HEK293 (cell line): ENCODE data around the gene CSNK1E.

Experiments
- CTCF ChIA-PET: fragments of 350-600 bp; formaldehyde crosslinking; extraction: SDS; loops from one replicate; lab custom pipeline; 2021; ENCODE audit warnings: antibody characterized with exemption; lab: Yijun Ruan, JAX
- POLR2A ChIA-PET: fragments of 300-600 bp; formaldehyde crosslinking; extraction: SDS; loops from one replicate; lab custom pipeline; 2020; ENCODE audit warnings: antibody characterized with exemption, inconsistent platforms; lab: Yijun Ruan, JAX
- H3K27ac ChIP-seq: fragments of 200-500 bp; sonication (Bioruptor generic); 2 replicates; pipeline ENCODE4 v1.5.1; 2014; ENCODE audit warnings: low read depth, low read length, control low read depth, inconsistent platforms; ENCODE audit errors: extremely low read depth
- H3K36me3 ChIP-seq, 2 experiments: fragments of 200-500 bp in 1 of 2; sonication (Bioruptor generic) in 1 of 2; 1 replicate in 1 of 2; 2 replicates in 1 of 2; pipeline ENCODE4 v1.5.1; 2014 to 2017; ENCODE audit warnings: inconsistent platforms in 2 of 2, low read length in 2 of 2; ENCODE audit not compliant: control insufficient read depth in 2 of 2, insufficient read depth in 1 of 2
- H3K4me1 ChIP-seq: fragments of 200-500 bp; sonication (Bioruptor generic); 2 replicates; pipeline ENCODE4 v1.5.1; 2014; ENCODE audit warnings: mild to moderate bottlenecking, low read length, inconsistent platforms; ENCODE audit not compliant: control insufficient read depth, insufficient read depth
- H3K4me3 ChIP-seq: 2 replicates; pipeline ENCODE4 v1.5.1; 2011; ENCODE audit warnings: low read depth, mild to moderate bottlenecking, control low read depth, low read length, moderate library complexity
- H3K9me3 ChIP-seq: fragments of 200-500 bp; sonication (Bioruptor generic); 2 replicates; pipeline ENCODE4 v1.5.1; 2014; ENCODE audit warnings: low read depth, low read length, inconsistent platforms; ENCODE audit not compliant: control insufficient read depth, insufficient read depth
- BCL11A ChIP-seq: fragments of 450-650 bp; formaldehyde crosslinking; IDR thresholded peaks from 2 replicates; pipeline ENCODE4 v1.5.1; 2016; ENCODE audit warnings: low read depth, missing biosample characterization, missing genetic modification characterization
- GFI1B ChIP-seq: fragments of 450-650 bp; formaldehyde crosslinking; IDR thresholded peaks from 2 replicates; pipeline ENCODE4 v1.5.1; 2016; ENCODE audit warnings: missing biosample characterization, missing genetic modification characterization
- INSM2 ChIP-seq: fragments of 450-650 bp; formaldehyde crosslinking; IDR thresholded peaks from 2 replicates; pipeline ENCODE4 v1.5.1; 2016; ENCODE audit warnings: missing biosample characterization, missing genetic modification characterization
- KLF9 ChIP-seq: fragments of 450-650 bp; formaldehyde crosslinking; IDR thresholded peaks from 2 replicates; pipeline ENCODE4 v1.5.1; 2016; ENCODE audit warnings: missing biosample characterization, missing genetic modification characterization, low read depth
- REPIN1 ChIP-seq: fragments of 450-650 bp; formaldehyde crosslinking; IDR thresholded peaks from 2 replicates; pipeline ENCODE4 v1.5.1; 2017; ENCODE audit warnings: missing biosample characterization, missing genetic modification characterization, low read depth
- ZBTB1 ChIP-seq: fragments of 450-650 bp; formaldehyde crosslinking; IDR thresholded peaks from 2 replicates; pipeline ENCODE4 v1.5.1; 2016; ENCODE audit warnings: missing biosample characterization, missing genetic modification characterization
- ZBTB17 ChIP-seq: fragments of 450-650 bp; formaldehyde crosslinking; IDR thresholded peaks from 2 replicates; pipeline ENCODE4 v1.5.1; 2016; ENCODE audit warnings: missing biosample characterization, missing genetic modification characterization
- ZFP3 ChIP-seq: fragments of 450-650 bp; formaldehyde crosslinking; IDR thresholded peaks from 2 replicates; pipeline ENCODE4 v1.5.1; 2016; ENCODE audit warnings: low read depth, missing biosample characterization, missing genetic modification characterization
- ZIC2 ChIP-seq: fragments of 450-650 bp; formaldehyde crosslinking; IDR thresholded peaks from 2 replicates; pipeline ENCODE4 v1.5.1; 2016; ENCODE audit warnings: missing biosample characterization, missing genetic modification characterization
- ZNF114 ChIP-seq: fragments of 450-650 bp; formaldehyde crosslinking; IDR thresholded peaks from 2 replicates; pipeline ENCODE4 v1.5.0; 2017; ENCODE audit warnings: missing biosample characterization, missing genetic modification characterization
- ZNF16 ChIP-seq: fragments of 450-650 bp; formaldehyde crosslinking; IDR thresholded peaks from 2 replicates; pipeline ENCODE4 v1.5.1; 2016; ENCODE audit warnings: low read depth, missing biosample characterization, missing genetic modification characterization
- ZNF311 ChIP-seq: fragments of 450-650 bp; formaldehyde crosslinking; IDR thresholded peaks from 2 replicates; pipeline ENCODE4 v1.5.1; 2017; ENCODE audit warnings: missing biosample characterization, missing genetic modification characterization, borderline replicate concordance
- ZNF362 ChIP-seq: fragments of 450-650 bp; formaldehyde crosslinking; IDR thresholded peaks from 2 replicates; pipeline ENCODE4 v1.5.1; 2016; ENCODE audit warnings: missing biosample characterization, missing genetic modification characterization
- ZNF473 ChIP-seq: fragments of 450-650 bp; formaldehyde crosslinking; IDR thresholded peaks from 2 replicates; pipeline ENCODE4 v1.5.1; 2017; ENCODE audit warnings: missing biosample characterization, missing genetic modification characterization
- ZNF585B ChIP-seq: fragments of 450-650 bp; formaldehyde crosslinking; IDR thresholded peaks from 2 replicates; pipeline ENCODE4 v1.5.1; 2016; ENCODE audit warnings: missing biosample characterization, missing genetic modification characterization
- ZNF639 ChIP-seq: fragments of 450-650 bp; formaldehyde crosslinking; IDR thresholded peaks from 2 replicates; pipeline ENCODE4 v1.5.1; 2016; ENCODE audit warnings: missing biosample characterization, missing genetic modification characterization
- ZNF664 ChIP-seq: fragments of 450-650 bp; formaldehyde crosslinking; IDR thresholded peaks from 2 replicates; pipeline ENCODE4 v1.5.1; 2016; ENCODE audit warnings: missing biosample characterization, missing genetic modification characterization
- ZNF707 ChIP-seq: fragments of 450-650 bp; formaldehyde crosslinking; IDR thresholded peaks from 2 replicates; pipeline ENCODE4 v1.5.1; 2016; ENCODE audit warnings: missing biosample characterization, missing genetic modification characterization
- ZNF776 ChIP-seq: fragments of 450-650 bp; formaldehyde crosslinking; IDR thresholded peaks from 2 replicates; pipeline ENCODE4 v1.5.0; 2017; ENCODE audit warnings: missing biosample characterization, missing genetic modification characterization, borderline replicate concordance

The CSNK1E gene

GRCh38 chr22:38347944-38348750 lies 30.9 kb upstream of the CSNK1E start (continued):
- TF ChIP-seq ZNF639 (tag by site-specific recombination): no peak

GRCh38 chr22:38347181-38347943 lies 30.1 kb upstream of the CSNK1E start:
- Histone ChIP-seq H3K36me3 (no peaks in the 10 kb centered on the region), H3K27ac (no peak overlapping the region), H3K4me1 (no peaks in the 10 kb centered on the region), H3K9me3 (no peaks in the 10 kb centered on the region), H3K4me3 (no peak overlapping the region)
- TF ChIP-seq ZNF707 (tag by site-specific recombination): no peak
- TF ChIP-seq REPIN1 (tag by site-specific recombination): no peak
- no peak for TF ChIP-seq ZNF311 (tag by site-specific recombination)
- TF ChIP-seq ZNF114 (tag by site-specific recombination): no peak
- no peak for TF ChIP-seq ZNF776 (tag by site-specific recombination)
- TF ChIP-seq BCL11A (tag by site-specific recombination): no peak
- no peak for TF ChIP-seq ZFP3 (tag by site-specific recombination)
- TF ChIP-seq GFI1B (tag by site-specific recombination): no peak
- TF ChIP-seq ZBTB1 (tag by site-specific recombination): no peak
- TF ChIP-seq ZNF362: no peak
- TF ChIP-seq ZNF473 (tag by site-specific recombination): no peak
- no peak for TF ChIP-seq ZNF16 (tag by site-specific recombination)
- TF ChIP-seq ZNF664 (tag by site-specific recombination): no peak
- no peak for TF ChIP-seq KLF9
- no peak for TF ChIP-seq ZNF585B
- TF ChIP-seq ZBTB17 (tag by site-specific recombination): no peak
- TF ChIP-seq INSM2 (tag by site-specific recombination): no peak
- TF ChIP-seq ZIC2 (tag by site-specific recombination): no peak
- ChIA-PET CTCF (interaction anchor here (0.5 to 1.4 kb wide), 3 partner anchors 71 to 334 kb away, joined by 3 to 5 read pairs (median 3); no protein-coding TSS in a partner anchor), POLR2A (no interaction called here)
